Measurements from ENCODE around the gene ZNF593OS.

The ZNF593OS gene

GRCh38 chr1:26184086-26184485, 12.5 kb upstream of the ZNF593OS start:
- no peak for DNase-seq (ENCODE audit: low read depth)

GRCh38 chr1:26182383-26182696, 10.7 kb upstream of the ZNF593OS start:
- no peak for DNase-seq (ENCODE audit: low read depth)

GRCh38 chr1:26181586-26182382, 10.2 kb upstream of the ZNF593OS start:
- DNase-seq (ENCODE audit: low read depth), result no peak

GRCh38 chr1:26180010-26180506, 8.4 kb upstream of the ZNF593OS start:
- no peak for DNase-seq (ENCODE audit: low read depth)

GRCh38 chr1:26177182-26177684, 5.6 kb upstream of the ZNF593OS start, which contains the start of gene CNKSR1:
TSS of gene CNKSR1 (plus strand) at chr1:26177491. CDS start at chr1:26177548, 57 bp downstream.
- no peak for DNase-seq (ENCODE audit: low read depth)

GRCh38 chr1:26175346-26175745, 3.7 kb upstream of the ZNF593OS start:
- DNase-seq (ENCODE audit: low read depth), result no peak

GRCh38 chr1:26170472-26170821, 1.2 kb downstream of the ZNF593OS start:
- no peak for DNase-seq (ENCODE audit: low read depth)

GRCh38 chr1:26169669-26170471, 1.8 kb downstream of the ZNF593OS start, which contains the start of gene ZNF593:
TSS of gene ZNF593 (plus strand) at chr1:26169908. CDS start at chr1:26169984, 76 bp downstream.
- peak; percentile 70 for DNase-seq (ENCODE audit: low read depth)

GRCh38 chr1:26169198-26169554, 2.5 kb downstream of the ZNF593OS start:
- DNase-seq (ENCODE audit: low read depth), result no peak

GRCh38 chr1:26168410-26169197, 3.0 kb downstream of the ZNF593OS start, which contains the start of gene C1orf232:
TSS of gene C1orf232 (minus strand) at chr1:26168963. CDS start at chr1:26168499, 464 bp downstream.
- no peak for DNase-seq (ENCODE audit: low read depth)

- DNase-seq (ENCODE audit: low read depth), result no peak
These were observed 4.8 kb downstream of the ZNF593OS start for GRCh38 chr1:26166719-26167281.

GRCh38 chr1:26164861-26165842, 6.5 kb downstream of the ZNF593OS start:
- DNase-seq (ENCODE audit: low read depth), result no peak

GRCh38 chr1:26164036-26164860, 7.4 kb downstream of the ZNF593OS start:
- DNase-seq (ENCODE audit: low read depth), result no peak

- no peak for DNase-seq (ENCODE audit: low read depth)
These were observed 8.0 kb downstream of the ZNF593OS start for GRCh38 chr1:26163684-26164035.

GRCh38 chr1:26162220-26162709, 9.4 kb downstream of the ZNF593OS start:
- no peak for DNase-seq (ENCODE audit: low read depth)

- no peak for DNase-seq (ENCODE audit: low read depth)
These were observed 10.0 kb downstream of the ZNF593OS start for GRCh38 chr1:26161415-26162219.

GRCh38 chr1:26160527-26161414, 10.9 kb downstream of the ZNF593OS start:
- no peak for DNase-seq (ENCODE audit: low read depth)

GRCh38 chr1:26159743-26160039, 11.9 kb downstream of the ZNF593OS start:
- DNase-seq (ENCODE audit: low read depth), result no peak
